ENCODE data around the gene AGMAT.

Gene AGMAT

DNA sequence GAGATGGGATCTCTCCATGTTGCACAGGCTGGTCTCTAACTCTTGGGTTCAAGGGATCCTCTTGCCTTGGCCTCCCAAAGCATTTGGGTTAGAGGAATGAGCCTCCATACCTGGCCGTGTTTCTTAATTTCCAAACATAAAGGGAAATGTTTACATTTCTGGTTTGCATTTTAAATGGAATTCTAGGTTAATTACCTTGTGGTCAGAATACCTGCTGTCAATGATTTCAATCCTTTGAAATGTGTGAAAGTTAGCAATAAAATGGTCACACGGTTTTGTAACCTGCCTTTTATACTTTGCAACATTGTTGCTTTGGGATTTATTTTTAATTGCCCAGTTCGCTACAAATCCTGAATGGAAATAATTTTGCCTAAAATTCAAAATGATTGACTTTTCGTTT is 26.3 kb downstream of the AGMAT start:
- no peak for DNase-seq

DNA sequence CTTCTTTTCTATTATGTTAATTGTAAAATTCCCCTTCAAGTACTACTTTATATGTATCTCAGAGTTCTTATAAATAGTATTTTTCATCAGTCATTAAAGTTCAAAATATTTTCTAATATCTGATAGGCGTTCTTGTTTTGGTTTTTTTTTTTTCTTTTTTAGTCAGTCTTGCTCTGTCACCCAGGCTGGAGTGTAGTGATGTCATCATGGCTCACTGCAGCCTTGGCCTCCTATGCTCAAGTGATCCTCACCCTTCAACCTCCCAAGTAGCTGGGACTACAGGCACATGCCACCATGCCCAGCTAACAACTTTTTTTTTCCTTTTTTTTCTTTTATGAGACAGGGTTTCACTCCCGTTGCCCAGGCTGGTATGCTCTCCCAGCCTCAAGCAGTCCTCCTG is 27.3 kb downstream of the AGMAT start:
- DNase-seq, result no peak

DNA sequence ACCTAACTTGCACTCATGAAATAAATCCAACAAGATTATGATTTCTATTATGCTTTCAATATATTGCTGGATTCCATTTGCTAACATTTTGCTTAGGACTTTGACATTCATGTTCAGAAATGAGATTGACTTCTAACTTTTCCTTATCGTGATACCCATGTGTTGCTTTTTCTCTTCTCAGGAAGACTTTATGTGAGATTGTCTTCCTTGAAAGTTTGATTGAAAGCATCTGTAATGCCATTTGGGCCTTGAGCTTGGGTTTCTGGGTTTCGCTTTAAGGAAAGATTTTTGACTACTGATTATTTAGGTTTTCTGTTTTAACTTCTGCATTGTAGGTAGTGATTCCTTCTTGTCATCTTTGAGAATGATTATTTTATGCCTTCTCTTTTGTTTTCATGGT is 27.8 kb downstream of the AGMAT start:
- DNase-seq, result no peak

DNA sequence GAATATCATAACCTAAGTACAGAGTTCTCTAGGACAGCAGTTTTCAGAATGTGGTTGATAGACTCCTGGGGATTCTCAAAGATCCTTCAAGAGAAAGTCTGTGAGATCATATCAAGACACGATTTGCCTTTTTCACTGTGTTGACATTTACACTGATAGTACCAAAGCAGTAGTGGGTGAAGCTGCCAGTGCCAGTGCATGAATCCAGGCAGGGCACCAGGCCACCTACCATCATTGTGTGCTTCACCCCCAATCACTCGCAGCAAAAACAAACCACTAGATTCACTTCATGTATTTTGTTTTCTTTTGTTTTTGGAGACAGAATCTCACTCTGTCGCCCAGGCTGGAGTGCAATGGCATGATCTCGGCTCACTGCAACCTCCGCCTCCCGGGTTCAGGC is 34.3 kb downstream of the AGMAT start:
- DNase-seq, result no peak

DNA sequence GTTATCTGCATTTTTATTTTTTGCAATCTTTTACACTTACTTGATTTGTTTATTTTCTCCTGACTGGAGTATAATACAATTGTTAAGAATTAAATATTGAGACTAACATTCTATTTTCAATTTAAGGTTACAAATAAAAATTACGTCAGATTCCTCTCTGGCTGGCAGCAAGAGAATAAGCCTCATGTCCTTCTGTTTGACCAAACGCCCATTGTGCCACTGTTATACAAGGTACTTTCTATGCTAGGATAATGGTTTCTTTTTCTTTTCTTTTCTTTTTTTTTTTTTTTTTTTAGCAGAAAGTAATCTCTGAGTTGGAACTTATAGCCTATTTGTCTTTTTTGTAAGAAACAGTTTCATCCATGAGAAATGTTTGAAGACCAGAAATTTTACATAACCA is 38.2 kb downstream of the AGMAT start:
- DNase-seq, result no peak

DNA sequence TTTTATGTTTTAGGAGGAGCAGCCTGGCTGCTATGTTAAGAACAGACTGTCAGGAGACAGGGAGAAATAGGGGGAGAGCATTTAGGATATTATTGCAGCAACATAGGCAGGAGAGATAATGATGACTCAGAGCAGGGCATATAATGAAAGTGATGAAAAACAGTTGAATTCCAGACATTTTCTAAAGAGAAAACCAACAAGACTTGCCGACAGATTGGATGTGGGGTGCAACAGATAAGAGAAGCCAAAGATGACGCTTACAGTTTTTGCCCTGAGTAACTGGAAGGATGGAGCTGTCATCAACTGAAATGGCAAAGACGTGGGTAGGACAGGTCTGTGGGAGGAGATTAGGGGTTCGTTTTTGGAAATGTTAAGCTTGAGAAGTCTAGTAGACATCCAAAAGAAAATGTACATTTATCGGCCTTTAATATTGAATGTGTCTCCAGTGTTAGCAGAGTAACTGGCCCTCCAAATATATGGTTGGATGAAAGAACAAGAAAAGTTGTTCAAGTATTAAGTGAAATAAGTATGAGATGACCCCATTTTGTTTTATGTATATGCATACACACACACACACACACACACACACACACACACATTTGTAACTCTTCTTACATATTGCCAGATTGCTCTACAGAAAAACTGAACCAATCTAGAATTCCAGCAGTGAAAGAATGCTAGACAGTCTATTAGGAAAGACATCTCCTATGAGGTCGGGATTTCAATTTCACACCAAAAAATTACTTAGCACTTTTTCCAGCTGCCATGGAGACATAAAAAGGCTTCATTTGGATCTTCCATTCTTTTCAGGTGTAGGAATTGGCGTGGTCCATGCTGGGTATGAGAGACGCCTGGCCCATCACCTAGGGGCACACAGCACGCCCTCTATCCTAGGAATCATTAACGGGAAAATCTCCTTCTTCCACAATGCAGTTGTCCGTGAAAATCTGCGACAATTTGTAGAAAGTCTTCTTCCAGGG is 41.0 kb downstream of the AGMAT start:
- DNase-seq, result no peak

DNA sequence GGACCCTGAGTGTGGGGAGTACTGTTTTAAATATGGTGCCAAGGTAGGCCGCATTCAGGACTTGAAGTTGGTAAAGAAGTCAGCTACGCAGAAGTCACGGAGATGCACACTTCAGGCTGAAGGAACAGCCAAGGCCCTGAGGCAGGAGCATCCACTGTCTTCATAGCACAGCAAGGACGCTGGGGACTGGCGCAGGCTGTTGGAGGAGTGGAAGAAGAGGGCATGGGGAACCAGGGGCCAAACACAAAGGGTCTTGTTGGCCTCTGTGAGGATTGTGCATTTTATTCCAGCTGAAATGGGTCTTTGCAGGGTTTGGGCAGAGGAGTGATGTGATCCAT is 41.6 kb downstream of the AGMAT start:
- no peak for DNase-seq

DNA sequence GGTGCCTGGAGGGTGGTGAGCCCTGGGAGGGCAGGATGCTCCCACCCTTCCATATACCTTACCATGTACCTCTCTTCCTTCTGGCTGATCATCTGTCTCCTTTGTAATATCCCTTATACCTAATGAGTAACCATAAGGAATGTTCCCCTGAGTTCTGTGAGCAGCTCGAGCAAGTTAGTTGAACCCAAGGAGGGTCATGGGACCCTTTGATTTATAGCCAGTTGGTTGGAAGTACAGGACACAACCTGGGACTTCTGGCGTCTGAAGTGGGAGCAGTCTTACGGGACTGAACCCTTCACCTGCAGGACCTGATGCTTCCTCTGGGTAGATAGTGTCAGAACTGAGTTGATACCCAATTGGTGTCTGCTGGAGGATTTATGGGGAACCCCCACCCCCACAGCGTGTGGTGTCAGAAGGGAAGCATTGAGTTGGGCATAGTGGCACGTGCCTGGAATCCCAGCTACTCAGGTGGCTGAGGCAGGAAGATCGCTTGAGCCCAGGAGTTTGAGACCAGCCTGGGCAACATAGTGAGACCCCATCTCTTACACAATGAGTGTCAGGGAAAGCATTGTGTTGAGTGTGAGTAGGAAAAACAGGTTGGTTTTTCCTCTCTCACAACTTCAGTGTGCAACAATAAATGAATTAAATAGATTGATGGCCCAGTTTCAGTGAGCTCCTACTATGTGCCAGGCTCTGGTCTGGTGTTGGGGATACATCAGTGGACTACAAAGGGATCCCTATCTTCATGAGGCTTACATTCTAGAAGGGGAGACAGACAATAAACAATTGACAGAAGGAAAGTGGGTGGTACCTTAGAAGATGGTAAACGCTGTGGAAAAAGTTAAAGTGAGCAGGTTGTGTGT is 42.2 kb downstream of the AGMAT start:
- DNase-seq, result no peak

DNA sequence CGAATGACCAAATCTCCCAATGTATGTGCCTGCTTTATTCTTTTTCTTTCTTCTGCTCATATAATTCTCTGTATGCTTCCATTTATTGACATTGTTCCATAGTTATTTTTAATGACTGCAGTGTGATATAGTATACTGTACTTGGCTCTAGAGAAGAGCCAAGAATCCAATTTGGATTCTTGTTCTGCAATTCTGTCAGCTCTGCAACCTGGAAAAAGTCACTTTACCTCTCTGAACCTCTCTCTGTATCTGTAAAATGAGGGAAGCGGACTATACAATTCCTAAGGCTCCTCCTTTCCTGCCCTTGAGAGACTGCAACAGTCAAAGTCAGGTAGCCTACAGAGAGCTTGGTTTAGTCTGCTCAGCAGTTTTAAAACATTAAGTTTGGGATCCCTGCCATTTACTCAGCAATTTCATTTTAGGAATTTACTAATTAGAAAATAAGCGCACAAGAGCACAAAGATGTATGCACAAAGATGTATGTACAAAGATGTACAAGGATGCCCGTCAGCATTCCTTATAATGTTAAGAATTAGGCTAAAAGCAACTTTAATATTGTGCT is 43.5 kb downstream of the AGMAT start:
- no peak for DNase-seq

DNA sequence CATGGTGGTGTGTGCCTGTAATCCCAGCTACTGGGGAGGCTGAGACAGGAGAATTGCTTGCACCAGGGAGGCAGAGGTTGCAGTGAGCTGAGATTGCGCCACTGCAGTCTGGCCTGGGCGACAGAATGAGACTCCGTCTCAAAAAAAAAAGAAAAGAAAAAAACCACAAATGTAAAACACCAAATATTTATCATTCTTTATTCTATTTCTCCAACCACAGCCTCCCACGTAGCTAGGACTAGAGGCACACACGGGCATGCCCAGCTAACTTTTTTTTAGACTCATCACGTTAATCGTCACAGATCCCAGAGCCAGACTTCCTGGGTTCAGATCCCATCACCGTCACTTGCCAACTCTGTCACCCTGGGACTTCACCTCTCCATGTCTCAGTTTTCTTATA is 44.7 kb downstream of the AGMAT start:
- no peak for DNase-seq

DNA sequence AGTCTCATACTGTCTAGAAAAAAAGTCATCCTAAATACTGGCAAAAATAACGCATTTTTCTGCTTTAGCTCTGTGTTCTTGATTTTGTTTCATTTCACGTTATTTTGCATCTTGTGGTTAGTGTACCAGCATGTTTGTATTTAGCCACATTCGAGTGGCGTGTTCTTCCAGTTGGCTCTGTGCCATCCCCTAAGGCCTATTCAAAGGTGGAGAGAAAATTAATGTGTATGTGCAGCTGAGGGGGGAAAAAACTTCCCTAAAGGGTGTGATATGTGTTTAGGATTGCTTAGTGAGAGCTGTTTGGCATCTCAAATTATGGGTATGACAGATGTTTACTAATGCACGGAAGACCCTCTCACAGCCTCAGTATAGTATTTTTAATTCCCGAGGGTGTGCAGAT is 46.1 kb downstream of the AGMAT start:
- no peak for DNase-seq

DNA sequence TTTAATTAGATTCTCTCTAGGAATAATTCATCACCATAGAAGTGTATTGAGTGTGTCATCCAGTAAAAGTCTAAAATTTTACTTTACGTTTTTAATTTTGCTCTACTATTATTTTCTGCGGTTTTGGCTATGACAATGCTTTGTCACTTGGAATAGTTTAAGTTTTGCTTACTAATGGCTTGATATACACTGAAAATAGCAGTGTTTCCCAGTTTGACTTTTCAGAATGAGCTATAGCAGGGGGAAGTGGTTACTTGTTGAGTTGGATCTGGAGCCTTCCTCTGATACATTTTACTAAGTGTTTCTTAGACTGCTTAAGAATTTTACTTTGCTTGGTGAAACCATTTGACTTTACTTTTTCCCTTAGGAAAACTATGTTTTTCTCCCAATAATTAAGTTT is 53.2 kb downstream of the AGMAT start:
- DNase-seq, result no peak

DNA sequence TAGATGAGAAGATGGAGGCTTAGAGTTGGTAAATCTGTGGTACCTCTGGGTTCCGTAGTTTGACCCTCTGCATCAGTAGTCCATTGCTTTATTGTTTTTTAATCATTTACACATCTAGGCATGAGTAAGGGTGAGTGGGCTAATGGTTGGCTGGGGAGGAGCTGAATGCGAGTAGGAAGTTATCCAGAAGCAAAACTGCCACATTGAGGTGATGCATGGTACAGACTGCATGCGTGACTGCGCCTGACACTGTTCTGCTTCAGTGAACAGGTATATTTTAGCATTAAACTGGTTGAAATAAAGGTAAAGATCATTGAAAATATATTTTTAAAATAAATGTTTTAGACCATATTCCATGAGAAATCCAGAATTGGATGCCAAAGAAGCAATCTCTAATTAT is 53.8 kb downstream of the AGMAT start:
- no peak for DNase-seq

DNA sequence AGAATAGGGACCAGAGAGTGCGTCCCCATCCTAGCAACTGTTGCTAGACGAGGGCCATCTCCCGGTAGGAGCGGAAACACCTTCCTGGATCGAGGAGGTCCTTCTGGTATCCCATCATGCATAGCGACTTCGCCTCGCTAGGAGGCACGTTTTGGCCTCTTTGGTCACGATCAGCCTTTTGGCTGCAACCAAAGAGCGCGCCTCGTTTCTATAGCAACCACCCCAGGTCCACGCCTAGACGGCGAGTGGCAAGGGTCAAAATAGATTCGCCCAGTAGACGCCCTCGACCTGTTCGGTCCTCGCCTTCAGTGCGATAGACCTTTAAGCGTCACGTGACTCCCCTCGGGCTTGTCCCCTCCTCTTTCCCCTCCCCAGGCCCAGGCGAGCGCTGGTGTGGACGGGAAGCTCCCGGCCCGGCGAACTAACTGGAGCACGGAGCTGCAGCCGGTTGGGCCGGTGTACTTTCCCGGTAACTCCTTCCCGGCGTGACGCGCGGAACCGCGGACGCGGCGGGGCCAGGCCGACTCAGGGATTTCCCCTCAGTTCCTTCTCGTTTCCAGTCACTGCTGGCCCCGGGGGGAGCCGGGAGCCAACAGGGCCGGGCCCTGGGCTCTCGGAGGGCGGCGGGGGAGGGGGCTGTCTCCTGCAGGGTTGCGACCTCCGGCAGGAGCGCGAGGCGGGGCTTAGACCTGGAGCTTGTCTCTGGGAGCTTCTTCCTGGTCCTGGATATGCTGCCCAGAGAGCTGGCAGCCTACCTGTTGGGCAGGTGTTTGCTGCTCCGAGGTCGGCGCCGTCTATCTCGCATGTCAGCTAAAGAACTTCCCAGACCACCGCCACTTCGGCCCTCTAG is 58.1 kb downstream of the AGMAT start, which contains the start of gene DNAJC16:
TSS of gene DNAJC16 (plus strand) at position 359 of the 850 bp plus-strand sequence. CDS start 2,258 bp downstream, outside the sequence.
- peak; percentile 98 for DNase-seq

DNA sequence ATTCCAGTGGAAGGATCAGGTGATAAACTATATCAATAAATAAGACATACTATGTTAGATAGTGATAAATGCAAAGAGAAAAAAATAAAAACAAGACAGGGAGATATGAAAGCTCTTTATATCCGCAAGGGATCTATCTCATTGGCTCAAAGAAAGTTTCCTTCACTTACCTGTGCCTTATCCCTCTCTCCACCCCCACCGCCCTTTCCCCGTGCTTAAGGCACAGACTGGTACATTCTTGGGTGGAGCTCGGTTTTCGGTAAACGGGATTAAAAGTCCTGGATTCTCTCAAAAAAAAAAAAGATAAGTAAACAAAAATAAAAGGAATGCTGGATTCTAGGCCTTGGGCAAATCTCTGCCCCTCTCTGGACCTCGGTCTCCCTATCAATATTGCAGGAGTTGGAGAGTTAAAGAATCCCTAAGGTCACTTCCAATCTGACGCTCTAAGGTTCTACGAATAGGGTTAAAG is 58.8 kb downstream of the AGMAT start:
- no peak for DNase-seq

DNA sequence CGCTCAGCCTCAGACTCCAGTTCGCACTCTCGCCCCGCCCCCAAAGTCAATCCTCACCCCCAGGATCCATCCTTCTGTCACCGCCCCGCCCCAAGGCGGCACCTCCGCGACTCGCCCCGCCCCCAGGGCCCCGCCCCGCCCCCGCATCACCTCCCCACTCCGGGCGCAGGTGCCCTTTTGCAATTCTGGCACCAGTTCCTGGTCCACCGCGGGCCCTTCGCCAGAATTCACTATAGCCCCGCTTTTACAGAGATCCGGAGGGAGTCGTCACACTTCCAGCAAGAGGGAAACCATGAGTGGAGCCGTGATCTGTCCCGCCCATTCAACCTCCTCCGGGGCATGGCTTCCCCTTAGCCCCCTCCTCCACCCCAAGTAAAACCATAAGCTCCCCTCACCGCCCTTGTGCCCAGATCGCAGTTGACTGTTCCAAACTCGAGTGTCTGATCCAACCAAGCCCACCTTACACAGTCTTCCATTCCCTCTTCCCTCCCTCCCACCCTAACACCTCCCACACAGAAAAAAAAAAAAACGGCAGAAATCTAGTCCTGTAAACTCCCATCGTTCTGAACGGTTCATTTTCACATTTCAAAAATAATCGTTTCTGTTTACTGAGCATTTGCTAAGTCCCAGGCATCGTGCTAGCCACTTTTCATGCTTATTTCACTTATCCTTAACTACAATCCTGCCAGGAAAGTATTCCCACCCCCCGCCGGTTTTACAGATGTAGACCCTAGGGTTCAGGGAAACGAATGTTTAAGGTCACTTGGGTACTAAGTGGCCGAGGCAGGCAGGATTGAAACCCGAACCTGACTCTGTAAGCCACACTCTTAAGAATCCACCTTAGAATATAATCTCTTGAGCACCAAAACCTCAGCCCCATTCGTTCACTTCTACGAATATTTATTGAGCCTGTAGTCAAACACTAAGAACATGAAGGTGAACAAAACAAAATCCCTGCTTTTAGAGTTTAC is 59.5 kb downstream of the AGMAT start:
- DNase-seq, result no peak

DNA sequence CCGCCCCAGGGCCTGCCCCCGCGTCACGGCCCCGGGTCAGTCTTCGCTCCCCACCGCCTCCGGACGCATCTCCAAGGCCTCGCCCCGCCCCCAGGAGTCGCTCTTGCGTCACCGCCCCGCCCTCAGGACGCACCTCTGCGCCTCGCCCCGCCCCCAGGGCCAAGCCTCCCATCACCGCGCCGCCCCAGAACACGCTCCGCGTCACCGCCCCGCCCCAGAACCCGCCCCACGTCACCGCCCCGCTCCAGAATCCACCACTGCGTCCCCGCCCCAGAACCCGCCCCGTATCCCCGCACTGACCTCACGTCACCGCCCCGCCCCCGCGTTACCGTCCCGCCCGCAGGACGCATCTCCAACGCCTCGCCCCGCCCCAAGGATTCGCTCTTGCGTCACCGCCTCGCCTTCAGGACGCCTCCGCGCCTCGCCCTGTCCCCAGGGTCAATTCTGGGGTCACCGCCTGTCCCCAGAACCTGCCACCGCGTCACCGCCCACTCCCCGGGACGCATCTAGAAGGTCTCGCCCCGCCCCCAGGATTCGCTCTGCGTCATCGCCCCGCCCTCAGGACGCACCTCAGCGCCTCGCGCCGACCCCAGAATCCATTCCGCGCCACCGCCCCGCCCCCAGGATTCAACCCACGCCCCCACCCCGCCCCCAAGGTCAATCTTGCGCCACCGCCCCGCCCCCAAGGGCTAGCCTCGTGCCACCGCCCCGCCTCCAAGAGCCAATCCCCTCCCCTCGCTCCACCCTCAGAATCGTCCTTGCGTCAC is 60.4 kb downstream of the AGMAT start:
- DNase-seq, result peak; percentile 99

DNA sequence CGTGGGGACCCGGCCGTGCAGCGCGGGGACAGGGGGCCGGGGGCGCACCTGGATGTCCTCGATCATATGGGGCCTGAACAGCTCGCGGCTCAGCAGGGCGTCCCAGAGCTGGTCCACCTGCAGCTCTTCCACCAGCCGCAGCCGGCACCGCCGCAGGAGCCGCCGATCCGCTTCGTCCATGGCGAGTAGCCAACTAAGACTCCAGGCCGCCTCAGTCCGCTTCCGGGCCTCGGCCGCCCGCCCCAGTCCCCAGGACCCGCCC is 60.9 kb downstream of the AGMAT start, which contains the start of gene CASP9:
TSS of gene CASP9 (minus strand) at position 195 of the 262 bp plus-strand sequence. CDS start at position 180, 15 bp downstream.
- DNase-seq, result no peak

DNA sequence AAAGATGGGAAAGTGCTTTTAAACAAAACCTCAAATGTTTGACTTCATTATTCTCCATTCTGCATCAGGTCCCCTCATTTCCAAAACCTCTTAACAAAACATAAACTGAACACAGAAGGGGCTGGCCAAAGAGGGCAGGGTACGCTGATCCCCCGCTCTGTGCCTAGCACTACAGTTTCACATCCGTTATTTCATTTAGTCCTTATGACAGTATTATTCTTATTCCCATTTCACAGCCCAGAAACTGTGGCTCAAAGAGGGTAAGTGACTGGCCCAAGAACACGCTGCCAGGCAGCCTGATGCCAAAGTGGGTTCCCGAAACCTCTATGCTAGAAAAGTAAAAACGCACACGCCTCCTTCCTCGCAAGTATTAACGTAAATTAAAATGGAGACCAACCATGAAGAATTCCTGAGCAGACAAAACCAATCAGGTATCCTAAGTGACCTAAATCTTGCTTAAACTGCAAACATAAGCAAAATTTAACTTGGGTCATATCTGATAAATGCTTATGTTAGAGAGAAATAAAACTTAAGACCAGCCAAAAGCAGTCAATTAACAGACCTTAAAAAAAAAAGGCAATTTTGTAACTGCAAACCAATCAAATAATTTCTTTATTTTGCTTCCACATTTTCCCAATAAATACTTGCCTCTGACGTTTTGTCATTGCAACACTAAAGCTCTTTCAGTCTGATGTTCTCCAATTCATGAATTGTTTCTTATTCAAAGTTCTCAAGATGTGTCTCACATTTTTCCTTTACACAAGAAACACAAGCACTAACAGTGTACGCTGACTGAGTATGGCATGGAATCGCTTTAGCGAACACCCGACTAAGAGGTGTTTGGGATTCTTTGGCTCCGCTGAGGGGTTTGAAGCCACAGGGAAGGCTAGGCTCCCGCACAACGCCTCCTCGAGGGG is 61.5 kb downstream of the AGMAT start:
- DNase-seq, result no peak

Measured in activated effector memory CD4-positive, alpha-beta T cell treated with Interleukin-2 at 50 U/mL for 16 hours (primary cell).